IMR-90 (cell line): ENCODE measurements around the gene ITIH5. TPM values are rescaled to one million over a fixed set of nuclear protein-coding genes. Genes with fewer than 3 reads are reported as not detected.
"Not testable (repeated sequence)": the region's sequence is repeated elsewhere in the genome, so short reads cannot be mapped to it uniquely, and the experiment has no call there.

ENCODE experiments used
- ATAC-seq: fragments of 200-7000 bp; cut with Tn5 transposase; 2 replicates; pipeline ENCODE4 v1.9.1; 2020; ENCODE audit warnings: low read depth, mild to moderate bottlenecking, moderate library complexity
- BruUV-seq: library from RNA; stranded (reverse); fragments of 400-500 nt; replicated peaks from 2 replicates; lab custom pipeline; 2021; lab: Mats Ljungman, UMichigan
- CTCF ChIA-PET: fragments of 300-600 bp; formaldehyde crosslinking; extraction: SDS; loops from one replicate; lab custom pipeline; 2021; ENCODE audit warnings: antibody characterized with exemption; lab: Yijun Ruan, JAX
- POLR2A ChIA-PET: fragments of 300-600 bp; sonication (Branson Sonifier 250); formaldehyde crosslinking; loops from one replicate; lab custom pipeline; 2022; ENCODE audit warnings: antibody characterized with exemption; ENCODE audit not compliant: unreplicated experiment; lab: Charles Lee
- DNase-seq: peaks from one replicate; pipeline ENCODE4 v3.0.0; 2013
- H2AFZ ChIP-seq: replicated peaks from 2 replicates; pipeline ENCODE3; 2013; ENCODE audit warnings: low read length, mild to moderate bottlenecking; ENCODE audit not compliant: poor library complexity
- H2AK5ac ChIP-seq: 2 replicates; pipeline ENCODE4 v1.6.1; 2013; ENCODE audit warnings: low read depth, low read length, inconsistent platforms
- H2AK9ac ChIP-seq: replicated peaks from 2 replicates; pipeline ENCODE3; 2013; ENCODE audit warnings: mild to moderate bottlenecking, low read depth, low read length, moderate library complexity; ENCODE audit not compliant: poor library complexity
- H2BK120ac ChIP-seq: 2 replicates; pipeline ENCODE4 v1.6.1; 2013; ENCODE audit warnings: low read depth, low read length, inconsistent platforms
- H2BK15ac ChIP-seq: 3 replicates; pipeline ENCODE4 v1.6.1; 2013; ENCODE audit warnings: low read depth, low read length, inconsistent platforms
- H2BK20ac ChIP-seq: 2 replicates; pipeline ENCODE4 v1.6.1; 2013; ENCODE audit warnings: low read depth, mild to moderate bottlenecking, inconsistent platforms, low read length, moderate library complexity
- H2BK5ac ChIP-seq: 2 replicates; pipeline ENCODE4 v1.6.1; 2013; ENCODE audit warnings: mild to moderate bottlenecking, low read depth, low read length, inconsistent platforms; ENCODE audit not compliant: poor library complexity, severe bottlenecking
- H3K14ac ChIP-seq: replicated peaks from 2 replicates; pipeline ENCODE4 v1.6.1; 2013; ENCODE audit warnings: low read depth, low read length, inconsistent platforms
- H3K18ac ChIP-seq: 2 replicates; pipeline ENCODE4 v1.6.1; 2013; ENCODE audit warnings: low read depth, low read length, control low read depth
- H3K23ac ChIP-seq: 2 replicates; pipeline ENCODE4 v1.6.1; 2013; ENCODE audit warnings: low read depth, low read length, inconsistent platforms
- H3K27ac ChIP-seq: 2 replicates; pipeline ENCODE4 v1.5.1; 2013; ENCODE audit warnings: mild to moderate bottlenecking, control low read depth, low read length; ENCODE audit not compliant: insufficient read depth
- H3K27me3 ChIP-seq: 2 replicates; pipeline ENCODE4 v1.6.1; 2013; ENCODE audit warnings: low read length; ENCODE audit not compliant: control insufficient read depth, insufficient read depth
- H3K36me3 ChIP-seq: 2 replicates; pipeline ENCODE4 v1.6.1; 2013; ENCODE audit warnings: low read length, mixed read lengths; ENCODE audit not compliant: control insufficient read depth, insufficient read depth
- H3K4ac ChIP-seq: 2 replicates; pipeline ENCODE4 v1.6.1; 2013; ENCODE audit warnings: low read depth, low read length, inconsistent platforms
- H3K4me1 ChIP-seq: 2 replicates; pipeline ENCODE4 v1.6.1; 2013; ENCODE audit warnings: low read length, mixed read lengths; ENCODE audit not compliant: control insufficient read depth, insufficient read depth
- H3K4me2 ChIP-seq: 2 replicates; pipeline ENCODE4 v1.6.1; 2013; ENCODE audit warnings: low read depth, mild to moderate bottlenecking, control low read depth, low read length, moderate library complexity
- H3K4me3 ChIP-seq: 2 replicates; pipeline ENCODE4 v1.5.1; 2013; ENCODE audit warnings: low read depth, mild to moderate bottlenecking, control low read depth, low read length, moderate library complexity; ENCODE audit not compliant: insufficient read depth
- H3K56ac ChIP-seq: 2 replicates; pipeline ENCODE4 v1.6.1; 2013; ENCODE audit warnings: low read length, inconsistent platforms; ENCODE audit not compliant: insufficient read depth; ENCODE audit errors: extremely low read depth
- H3K79me1 ChIP-seq, 2 experiments: 2 replicates each; pipeline ENCODE4 v1.6.1; 2013; ENCODE audit warnings: low read length in 2 of 2, inconsistent platforms in 1 of 2, low read depth in 1 of 2
- H3K9ac ChIP-seq: 2 replicates; pipeline ENCODE4 v1.6.1; 2013; ENCODE audit warnings: low read depth, low read length, control low read depth
- H3K9me1 ChIP-seq: 2 replicates; pipeline ENCODE4 v1.6.1; 2013; ENCODE audit warnings: low read length, inconsistent platforms; ENCODE audit not compliant: insufficient read depth
- H3K9me3 ChIP-seq: 2 replicates; pipeline ENCODE4 v1.6.1; 2013; ENCODE audit warnings: low read length; ENCODE audit not compliant: control insufficient read depth, insufficient read depth
- H4K20me1 ChIP-seq: 2 replicates; pipeline ENCODE4 v1.6.1; 2013; ENCODE audit warnings: low read length, inconsistent platforms; ENCODE audit not compliant: insufficient read depth
- H4K5ac ChIP-seq: 2 replicates; pipeline ENCODE4 v1.6.1; 2013; ENCODE audit warnings: mild to moderate bottlenecking, low read depth, low read length, control low read depth
- H4K8ac ChIP-seq, 2 experiments: 2 replicates each; pipeline ENCODE4 v1.6.1; 2013; ENCODE audit warnings: low read depth in 2 of 2, low read length in 2 of 2, control low read depth in 1 of 2, inconsistent platforms in 1 of 2
- H4K91ac ChIP-seq: 2 replicates; pipeline ENCODE4 v1.6.1; 2013; ENCODE audit warnings: low read depth, low read length, inconsistent platforms; ENCODE audit not compliant: insufficient read depth
- dilution Hi-C: fragments of 300-500 bp; cut with HindIII; formaldehyde crosslinking; loops from one replicate; pipeline ENCODE4 v1.14.3; 2018; ENCODE audit warnings: low sequenced_read_pairs; ENCODE audit not compliant: unreplicated experiment
- in situ Hi-C: fragments of 300-500 bp; cut with MboI; formaldehyde crosslinking; loops from 3 replicates; pipeline ENCODE4 v1.14.3; 2019; ENCODE audit warnings: low sequenced_read_pairs, inconsistent platforms, mixed read lengths
- intact Hi-C: fragments of 100-400 bp; cut with micrococcal nuclease; formaldehyde crosslinking; loops from 2 replicates; pipeline ENCODE4 v1.10.0; 2022
- polyA plus RNA-seq, 3 experiments: library from polyadenylated mRNA; depleted of rRNA; stranded (reverse); fragments of >200 nt; gene quantifications; 2 replicates each; pipeline ENCODE4 v1.2.3, GENCODE V29; 2012; ENCODE audit warnings: low replicate concordance in 1 of 3
- total RNA-seq: library from RNA; depleted of rRNA; stranded (reverse); fragments of >200 nt; gene quantifications from 2 replicates; pipeline ENCODE4 v1.2.3, GENCODE V29; 2012

Gene ITIH5
- total and polyA plus RNA-seq, 2 of the 4 experiments (the other 2 are of a cell fraction): under 0.01 to 0.07 TPM

- H2BK15ac ChIP-seq, H3K36me3 ChIP-seq, ATAC-seq, H3K23ac ChIP-seq, H2AFZ ChIP-seq, H3K79me1 ChIP-seq, H4K8ac ChIP-seq, DNase-seq, H4K20me1 ChIP-seq, BruUV-seq, dilution Hi-C loops, H3K56ac ChIP-seq, H2BK20ac ChIP-seq, H2AK9ac ChIP-seq, H3K18ac ChIP-seq, H3K4me2 ChIP-seq, H3K9me1 ChIP-seq, H2BK120ac ChIP-seq, H2AK5ac ChIP-seq, H3K27me3 ChIP-seq, H3K4ac ChIP-seq, H4K5ac ChIP-seq, H3K4me1 ChIP-seq, intact Hi-C loops, in situ Hi-C loops, H3K14ac ChIP-seq, POLR2A ChIA-PET, H3K9me3 ChIP-seq, H2BK5ac ChIP-seq, H3K9ac ChIP-seq, H3K27ac ChIP-seq, H4K91ac ChIP-seq, CTCF ChIA-PET, H3K4me3 ChIP-seq: not testable (repeated sequence)
Observed at GRCh38 chr10:7693194-7693593, 26.4 kb upstream of the ITIH5 start.

- H3K4me2 ChIP-seq, DNase-seq, H3K36me3 ChIP-seq, intact Hi-C loops, H3K4me1 ChIP-seq, H2BK15ac ChIP-seq, H3K56ac ChIP-seq, H2AK5ac ChIP-seq, H2AK9ac ChIP-seq, H3K79me1 ChIP-seq, H3K4me3 ChIP-seq, dilution Hi-C loops, H3K9me3 ChIP-seq, H4K20me1 ChIP-seq, H2AFZ ChIP-seq, H3K4ac ChIP-seq, H3K18ac ChIP-seq, H3K9me1 ChIP-seq, BruUV-seq, H4K8ac ChIP-seq, H2BK5ac ChIP-seq, H2BK20ac ChIP-seq, H3K14ac ChIP-seq, H3K27ac ChIP-seq, CTCF ChIA-PET, H2BK120ac ChIP-seq, H4K91ac ChIP-seq, H3K9ac ChIP-seq, H3K27me3 ChIP-seq, ATAC-seq, POLR2A ChIA-PET, H3K23ac ChIP-seq, H4K5ac ChIP-seq, in situ Hi-C loops: not testable (repeated sequence)
Observed at GRCh38 chr10:7692368-7692767, 25.6 kb upstream of the ITIH5 start.
